Left hindlimb (tissue), 1 donor: Measurements from ENCODE around the gene KISS1R.
A peak's percentile ranks its signal among the peaks of the same experiment; 100 is the strongest.

ENCODE experiments used
- DNase-seq: peaks from one replicate; pipeline ENCODE4 v3.0.0-alpha.2; 2018

Gene KISS1R

DNA sequence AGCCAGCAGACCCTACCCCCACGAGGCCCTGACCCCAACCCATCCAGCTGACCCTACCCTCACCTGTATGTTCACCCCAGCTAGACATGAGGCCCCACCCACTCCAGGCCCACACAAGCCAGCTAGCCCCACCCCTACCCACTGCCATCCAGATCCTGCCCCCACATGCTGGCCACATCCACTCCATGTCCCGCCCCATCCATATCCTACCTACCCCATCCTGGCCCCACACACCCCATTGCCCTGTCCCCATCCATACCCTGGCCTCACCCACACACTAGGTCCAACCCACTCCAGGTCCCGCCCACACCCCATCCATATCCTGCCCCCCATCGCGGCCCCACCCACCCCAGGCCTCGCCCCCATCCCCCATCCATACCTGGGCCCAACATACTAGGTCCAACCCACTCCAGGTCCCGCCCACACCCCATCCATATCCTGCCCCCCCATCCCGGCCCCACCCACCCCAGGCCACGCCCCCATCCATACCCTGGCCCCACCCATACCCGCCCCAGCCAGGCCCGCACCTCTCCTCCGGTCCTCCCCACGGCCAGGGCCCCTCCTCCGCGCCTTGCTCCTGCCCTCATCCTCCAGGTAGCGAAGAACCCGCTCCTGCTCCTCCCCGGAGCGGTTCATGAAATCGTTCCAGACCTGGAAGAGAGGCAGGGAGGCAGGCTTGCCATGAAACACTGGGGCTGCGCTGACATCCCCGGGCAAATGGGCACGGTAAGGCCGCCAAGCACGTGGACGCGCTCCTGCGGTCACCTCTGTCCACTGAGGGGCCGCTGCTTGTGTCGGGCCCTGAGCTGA lies 16.6 kb upstream of the KISS1R start:
- DNase-seq, result no peak

DNA sequence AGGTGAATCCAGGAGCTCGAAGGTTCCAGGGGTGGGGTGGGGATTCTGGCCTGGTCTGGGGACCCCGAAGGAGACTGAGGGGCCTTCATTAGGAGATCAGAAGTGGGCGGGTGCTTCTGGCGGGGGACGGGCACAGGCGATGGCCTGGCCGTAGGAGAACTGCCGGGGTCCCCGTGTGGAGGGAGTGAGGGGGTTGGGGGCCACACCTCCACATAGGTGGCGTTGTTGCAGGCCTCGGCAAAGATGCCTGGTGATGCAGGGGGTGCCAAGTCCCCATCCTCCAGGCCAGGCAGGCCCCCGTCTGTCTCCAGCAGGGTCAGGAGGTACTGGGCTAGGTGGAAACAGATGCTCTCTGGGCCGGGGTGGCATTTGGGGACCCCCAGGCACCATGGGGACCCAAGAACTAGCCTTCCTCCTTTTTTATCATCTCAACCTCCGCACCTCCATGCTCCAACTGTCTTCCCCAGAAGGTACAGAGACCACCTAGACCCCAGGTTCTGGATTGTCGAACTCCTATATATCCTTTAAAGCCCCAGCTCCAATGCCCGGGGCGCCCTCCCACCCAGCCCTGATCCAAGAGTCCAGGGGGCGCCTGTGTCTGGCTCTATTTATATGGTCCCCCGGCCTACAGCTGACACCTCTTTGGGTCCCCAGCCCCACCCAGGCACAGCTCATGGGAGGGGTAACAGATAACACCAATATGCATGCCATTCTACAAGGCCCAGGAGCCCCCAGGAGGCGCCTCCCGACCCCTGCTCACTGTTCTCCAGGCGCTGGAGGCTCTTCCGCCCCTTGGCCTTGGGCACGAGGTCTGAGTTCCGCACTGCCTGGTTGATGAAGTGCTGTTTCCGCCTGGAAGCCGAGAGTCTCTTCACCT lies 15.7 kb upstream of the KISS1R start:
- DNase-seq, result no peak

- DNase-seq, result no peak
Measured at GRCh38 chr19:902093-902370, 15.1 kb upstream of the KISS1R start.

DNA sequence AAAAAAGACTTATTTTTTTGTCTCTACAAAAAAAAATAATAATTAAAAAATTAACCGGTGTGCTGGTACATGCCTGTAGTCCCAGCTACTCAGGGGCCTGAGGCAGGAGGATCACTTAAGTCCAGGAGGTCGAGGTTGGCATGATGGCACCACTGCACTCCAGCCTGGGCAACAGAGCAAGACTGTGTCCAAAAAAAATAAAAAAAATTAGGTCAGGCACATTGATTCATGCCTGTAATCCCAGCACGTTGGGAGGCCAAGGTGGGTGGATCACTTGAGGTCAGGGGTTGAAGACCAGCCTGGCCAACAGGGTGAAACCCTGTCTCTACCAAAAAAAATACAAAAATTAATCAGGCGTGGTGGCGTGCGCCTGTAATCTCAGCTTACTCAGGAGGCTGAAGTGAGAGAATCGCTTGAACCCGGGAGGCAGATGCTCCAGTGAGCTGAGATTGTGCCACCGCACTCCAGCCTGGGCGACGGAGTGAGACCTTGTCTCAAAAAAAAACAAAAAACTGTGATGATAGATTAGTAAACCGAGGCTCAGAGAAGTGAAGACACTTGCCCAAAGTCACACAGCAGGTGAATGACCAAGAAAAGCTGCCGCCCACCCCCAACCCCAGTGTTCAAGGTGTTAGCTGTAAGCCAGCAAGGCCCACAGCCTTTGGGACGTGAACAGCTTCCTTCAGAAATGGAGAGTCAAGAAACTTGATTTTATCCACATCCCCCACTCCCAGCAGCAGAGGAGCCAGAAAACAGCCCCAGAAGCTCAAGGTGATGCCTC lies 14.5 kb upstream of the KISS1R start:
- no peak for DNase-seq

GRCh38 chr19:903266-903797 lies 13.8 kb upstream of the KISS1R start:
- no peak for DNase-seq

- no peak for DNase-seq
Measured at GRCh38 chr19:904545-904944, 12.6 kb upstream of the KISS1R start.

- no peak for DNase-seq
Measured at GRCh38 chr19:906480-906879, 10.7 kb upstream of the KISS1R start.

GRCh38 chr19:907183-907853 lies 9.8 kb upstream of the KISS1R start:
- DNase-seq, result no peak

GRCh38 chr19:911197-912033 lies 5.7 kb upstream of the KISS1R start:
- no peak for DNase-seq

GRCh38 chr19:912181-913079 lies 4.7 kb upstream of the KISS1R start:
- no peak for DNase-seq

GRCh38 chr19:913080-913748 lies 3.9 kb upstream of the KISS1R start, which contains the start of gene R3HDM4:
Gene R3HDM4 (minus strand): TSS chr19:913219. CDS start chr19:913157, 62 bp downstream.
- peak; percentile 88 for DNase-seq

- no peak for DNase-seq
Measured at GRCh38 chr19:916645-917322, 349 bp upstream of the KISS1R start.

- no peak for DNase-seq
Measured at GRCh38 chr19:918152-918437, 962 bp downstream of the KISS1R start.

DNA sequence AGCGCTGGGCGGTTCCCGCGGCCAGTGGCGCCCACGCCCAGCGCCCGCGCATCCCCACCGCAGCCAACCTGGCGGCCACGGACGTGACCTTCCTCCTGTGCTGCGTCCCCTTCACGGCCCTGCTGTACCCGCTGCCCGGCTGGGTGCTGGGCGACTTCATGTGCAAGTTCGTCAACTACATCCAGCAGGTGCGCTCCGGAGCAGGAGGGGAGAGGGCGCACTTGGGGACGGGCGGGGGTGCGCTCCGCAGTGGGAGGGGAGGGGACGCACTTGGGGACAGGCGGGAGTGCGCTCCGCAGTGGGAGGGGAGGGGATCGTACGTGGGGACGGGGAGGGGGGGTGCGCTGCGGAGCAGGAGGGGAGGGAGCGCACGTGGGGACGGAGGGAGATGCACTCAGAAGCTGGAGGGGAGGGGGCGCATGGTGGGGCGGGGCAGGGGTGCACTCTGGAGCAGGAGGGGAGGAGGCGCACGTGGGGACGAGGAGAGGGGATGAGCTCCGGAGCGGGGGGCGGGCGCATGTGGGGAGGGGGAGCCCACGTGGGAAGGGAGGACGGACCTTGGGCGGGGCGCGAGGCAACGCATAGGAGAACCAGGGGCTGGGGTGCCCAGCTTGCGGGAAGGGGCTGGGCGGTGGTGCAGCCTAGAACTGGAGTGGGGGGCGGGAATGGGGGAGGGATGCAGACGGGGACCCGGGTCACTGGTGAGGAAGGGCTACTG lies 1.5 kb downstream of the KISS1R start:
- DNase-seq, result no peak

DNA sequence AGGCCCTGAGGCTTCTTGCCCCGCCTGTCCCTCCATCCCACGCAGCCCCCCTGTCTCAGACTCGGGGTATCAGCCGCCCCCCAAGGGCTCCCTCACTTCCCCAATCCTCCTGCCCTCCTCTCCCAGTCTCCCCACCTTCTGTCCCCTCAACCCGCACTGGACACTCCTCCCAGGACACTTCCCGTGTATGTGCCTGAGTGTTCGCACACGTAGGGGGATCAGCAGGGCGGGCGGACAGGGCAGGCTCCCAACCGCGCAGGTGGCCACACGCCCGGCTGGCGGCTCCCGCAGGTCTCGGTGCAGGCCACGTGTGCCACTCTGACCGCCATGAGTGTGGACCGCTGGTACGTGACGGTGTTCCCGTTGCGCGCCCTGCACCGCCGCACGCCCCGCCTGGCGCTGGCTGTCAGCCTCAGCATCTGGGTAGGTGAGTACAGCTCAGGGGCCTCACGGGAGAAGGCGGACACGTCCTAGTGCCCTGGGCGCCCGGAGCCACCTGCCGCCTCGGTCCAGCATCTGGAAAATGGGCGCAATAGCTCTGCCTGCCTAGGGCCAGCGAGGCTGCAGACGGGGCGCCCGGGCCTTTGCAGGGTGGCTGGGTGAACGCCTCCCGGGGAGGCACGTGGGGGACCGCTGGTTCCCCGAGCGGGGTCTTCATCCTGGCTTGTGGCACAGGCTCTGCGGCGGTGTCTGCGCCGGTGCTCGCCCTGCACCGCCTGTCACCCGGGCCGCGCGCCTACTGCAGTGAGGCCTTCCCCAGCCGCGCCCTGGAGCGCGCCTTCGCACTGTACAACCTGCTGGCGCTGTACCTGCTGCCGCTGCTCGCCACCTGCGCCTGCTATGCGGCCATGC lies 2.3 kb downstream of the KISS1R start:
- DNase-seq, result no peak

DNA sequence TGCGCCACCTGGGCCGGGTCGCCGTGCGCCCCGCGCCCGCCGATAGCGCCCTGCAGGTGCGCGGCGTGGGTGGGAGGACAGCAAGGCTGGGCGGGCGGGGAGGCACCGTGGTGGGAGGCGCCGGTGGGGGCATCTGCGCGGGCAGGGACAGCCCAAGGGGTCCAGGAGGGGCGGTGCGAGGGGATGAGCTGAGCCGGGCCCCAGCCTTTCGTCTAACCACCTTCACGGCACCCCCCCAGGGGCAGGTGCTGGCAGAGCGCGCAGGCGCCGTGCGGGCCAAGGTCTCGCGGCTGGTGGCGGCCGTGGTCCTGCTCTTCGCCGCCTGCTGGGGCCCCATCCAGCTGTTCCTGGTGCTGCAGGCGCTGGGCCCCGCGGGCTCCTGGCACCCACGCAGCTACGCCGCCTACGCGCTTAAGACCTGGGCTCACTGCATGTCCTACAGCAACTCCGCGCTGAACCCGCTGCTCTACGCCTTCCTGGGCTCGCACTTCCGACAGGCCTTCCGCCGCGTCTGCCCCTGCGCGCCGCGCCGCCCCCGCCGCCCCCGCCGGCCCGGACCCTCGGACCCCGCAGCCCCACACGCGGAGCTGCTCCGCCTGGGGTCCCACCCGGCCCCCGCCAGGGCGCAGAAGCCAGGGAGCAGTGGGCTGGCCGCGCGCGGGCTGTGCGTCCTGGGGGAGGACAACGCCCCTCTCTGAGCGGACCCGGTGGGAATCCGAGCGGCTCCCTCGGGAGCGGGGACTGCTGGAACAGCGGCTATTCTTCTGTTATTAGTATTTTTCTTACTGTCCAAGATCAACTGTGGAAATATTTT lies 3.1 kb downstream of the KISS1R start:
- DNase-seq, result no peak

DNA sequence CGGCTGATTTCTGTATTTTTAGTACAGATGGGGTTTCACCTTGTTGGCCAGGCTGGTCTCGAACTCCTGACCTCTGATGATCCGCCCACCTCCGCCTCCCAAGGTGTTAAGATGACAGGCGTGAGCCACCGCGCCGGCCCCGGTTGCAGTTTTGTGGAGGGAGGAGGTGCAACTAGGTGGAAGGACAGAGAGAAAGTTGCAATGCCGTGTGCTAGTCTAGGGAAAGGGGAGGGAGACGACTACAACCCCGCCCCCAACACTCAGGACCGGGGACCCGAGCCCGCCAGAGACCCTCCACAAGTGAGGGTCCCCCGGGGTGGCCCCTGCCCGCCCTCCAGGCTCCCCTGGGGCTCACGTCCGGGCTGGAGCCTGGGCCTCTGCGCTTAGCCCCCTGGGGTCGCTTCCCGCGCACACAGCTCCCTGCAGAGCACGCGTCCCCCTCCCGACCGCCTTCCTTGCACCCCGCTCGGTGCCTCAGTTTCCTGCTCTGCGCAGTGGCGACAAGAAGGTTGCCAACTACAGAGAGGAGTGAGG lies 7.5 kb downstream of the KISS1R start:
- DNase-seq, result no peak
